WTC11 (cell line): ENCODE results near the gene NEU2. TPM values are rescaled to one million over a fixed set of nuclear protein-coding genes. Genes with fewer than 3 reads are reported as not detected.

ENCODE experiments used
- ATAC-seq: fragments of 200-7000 bp; cut with Tn5 transposase; 2 replicates; pipeline ENCODE4 v1.10.0; 2021; ENCODE audit warnings: mild to moderate bottlenecking, moderate library complexity
- CTCF ChIA-PET: fragments of 300-600 bp; sonication (Branson Sonifier 250); formaldehyde crosslinking; loops from one replicate; lab custom pipeline; 2021; ENCODE audit warnings: antibody characterized with exemption; lab: Charles Lee
- POLR2A ChIA-PET: fragments of 350-600 bp; sonication (Branson Sonifier 250); formaldehyde crosslinking; loops from one replicate; lab custom pipeline; 2021; ENCODE audit warnings: antibody characterized with exemption; lab: Charles Lee
- DNase-seq: peaks from one replicate; pipeline ENCODE4 v3.0.0; 2021; ENCODE audit warnings: low spot score
- H3K27ac Mint-ChIP-seq: 2 replicates; pipeline ENCODE4 v1.8.0; 2021; ENCODE audit warnings: mixed read lengths
- H3K27me3 Mint-ChIP-seq: 2 replicates; pipeline ENCODE4 v1.8.0; 2021; ENCODE audit warnings: low read depth, mild to moderate bottlenecking, moderate library complexity, mixed read lengths
- H3K36me3 Mint-ChIP-seq: 2 replicates; pipeline ENCODE4 v1.8.0; 2021; ENCODE audit warnings: mixed read lengths
- H3K4me1 Mint-ChIP-seq: 2 replicates; pipeline ENCODE4 v1.8.0; 2022; ENCODE audit warnings: mixed read lengths
- H3K4me3 Mint-ChIP-seq: 2 replicates; pipeline ENCODE4 v1.8.0; 2021; ENCODE audit warnings: mild to moderate bottlenecking, moderate library complexity, mixed read lengths
- H3K9me3 Mint-ChIP-seq: 2 replicates; pipeline ENCODE4 v1.8.0; 2021; ENCODE audit warnings: mixed read lengths
- CREB1 ChIP-seq: sonication (generic); formaldehyde crosslinking; IDR thresholded peaks from 2 replicates; pipeline ENCODE4 v1.8.0; 2023; ENCODE audit warnings: mild to moderate bottlenecking, missing genetic modification reagents
- E2F4 ChIP-seq: sonication (generic); formaldehyde crosslinking; IDR thresholded peaks from 2 replicates; pipeline ENCODE4 v1.8.1; 2022; ENCODE audit warnings: low read depth, mild to moderate bottlenecking, moderate library complexity, missing genetic modification reagents, borderline replicate concordance
- ERG ChIP-seq: fragments of 250-450 bp; sonication (Bioruptor Pico); IDR thresholded peaks from 2 replicates; pipeline ENCODE4 v1.8.0; 2021; ENCODE audit warnings: mild to moderate bottlenecking
- ESRRA ChIP-seq: sonication (generic); formaldehyde crosslinking; IDR thresholded peaks from 2 replicates; pipeline ENCODE4 v1.8.1; 2022; ENCODE audit warnings: mild to moderate bottlenecking, missing genetic modification reagents, borderline replicate concordance
- IRF1 ChIP-seq: sonication (generic); formaldehyde crosslinking; IDR thresholded peaks from 2 replicates; pipeline ENCODE4 v1.8.0; 2023; ENCODE audit warnings: missing genetic modification reagents
- KAT7 ChIP-seq: sonication (generic); formaldehyde crosslinking; IDR thresholded peaks from 2 replicates; pipeline ENCODE4 v1.8.1; 2023; ENCODE audit warnings: missing genetic modification reagents, mild to moderate bottlenecking, borderline replicate concordance
- MYBL2 ChIP-seq: sonication (generic); formaldehyde crosslinking; IDR thresholded peaks from 2 replicates; pipeline ENCODE4 v1.8.1; 2023; ENCODE audit warnings: mild to moderate bottlenecking, moderate library complexity, missing genetic modification reagents
- NR1H2 ChIP-seq: sonication (generic); formaldehyde crosslinking; IDR thresholded peaks from 2 replicates; pipeline ENCODE4 v1.9.0; 2021; ENCODE audit warnings: mild to moderate bottlenecking, moderate library complexity, missing genetic modification reagents
- PRDM15 ChIP-seq: sonication (generic); formaldehyde crosslinking; IDR thresholded peaks from 2 replicates; pipeline ENCODE4 v1.8.0; 2022; ENCODE audit warnings: missing genetic modification reagents
- RORB ChIP-seq: fragments of 250-450 bp; sonication (Bioruptor Pico); IDR thresholded peaks from 2 replicates; pipeline ENCODE4 v1.9.0; 2021; ENCODE audit warnings: mild to moderate bottlenecking
- STAT6 ChIP-seq: sonication (generic); formaldehyde crosslinking; conservative IDR thresholded peaks from 2 replicates; pipeline ENCODE4 v1.8.1; 2023; ENCODE audit warnings: mild to moderate bottlenecking, low read depth, missing genetic modification reagents, moderate library complexity
- USF2 ChIP-seq: sonication (generic); formaldehyde crosslinking; IDR thresholded peaks from 2 replicates; pipeline ENCODE4 v1.8.1; 2023; ENCODE audit warnings: mild to moderate bottlenecking, missing genetic modification reagents, moderate library complexity
- ZNF219 ChIP-seq: sonication (generic); formaldehyde crosslinking; IDR thresholded peaks from 2 replicates; pipeline ENCODE4 v1.8.0; 2023; ENCODE audit warnings: missing genetic modification reagents, mild to moderate bottlenecking, borderline replicate concordance
- ZNF317 ChIP-seq: sonication (generic); formaldehyde crosslinking; IDR thresholded peaks from 2 replicates; pipeline ENCODE4 v1.8.1; 2023; ENCODE audit warnings: low read depth, mild to moderate bottlenecking, moderate library complexity, missing genetic modification reagents, borderline replicate concordance
- ZNF532 ChIP-seq: fragments of 250-450 bp; sonication (Bioruptor Pico); IDR thresholded peaks from 2 replicates; pipeline ENCODE4 v1.9.0; 2021; ENCODE audit warnings: mild to moderate bottlenecking, borderline replicate concordance
- total RNA-seq: library from RNA; stranded (reverse); gene quantifications from 3 replicates; pipeline ENCODE4 v1.2.3, GENCODE V29; 2021

Gene NEU2
- total RNA-seq, 1 experiment from 2014 or later, result not detected

- TF ChIP-seq STAT6 (CRISPR knock-in tag) (no peak), ZNF317 (CRISPR knock-in tag) (no peak), RORB (no peak)
Measured at GRCh38 chr2:233006648-233007047, 25.8 kb upstream of the NEU2 start (continued).

- no peaks in the 10 kb centered on the region for H3K4me1 Mint-ChIP-seq
- no peak for DNase-seq
- H3K9me3 Mint-ChIP-seq, result no peaks in the 10 kb centered on the region
- ChIA-PET POLR2A (no interaction called here), CTCF (no interaction called here)
- H3K4me3 Mint-ChIP-seq, result no peak overlapping the region
- TF ChIP-seq CREB1 (CRISPR knock-in tag), result no peak
- no peak for TF ChIP-seq IRF1 (CRISPR knock-in tag)
- TF ChIP-seq E2F4 (CRISPR knock-in tag), result no peak
- no peak for TF ChIP-seq ESRRA (CRISPR knock-in tag)
- no peak for TF ChIP-seq MYBL2 (CRISPR knock-in tag)
- TF ChIP-seq ERG (CRISPR knock-in tag), result no peak
- no peak for TF ChIP-seq USF2 (CRISPR knock-in tag)
- no peaks in the 10 kb centered on the region; the same call in 1 of the 2 replicates for H3K27me3 Mint-ChIP-seq
- no peak overlapping the region for H3K27ac Mint-ChIP-seq
- ATAC-seq, result no peak
- H3K36me3 Mint-ChIP-seq, result no peaks in the 10 kb centered on the region
Measured at GRCh38 chr2:233007270-233007669, 25.2 kb upstream of the NEU2 start.

- H3K4me3 Mint-ChIP-seq, result no peak overlapping the region
- H3K27me3 Mint-ChIP-seq, result no peaks in the 10 kb centered on the region; the same call in 1 of the 2 replicates
- no peaks in the 10 kb centered on the region for H3K36me3 Mint-ChIP-seq
- DNase-seq (no peak), ATAC-seq (no peak)
- ChIA-PET CTCF (no interaction called here), POLR2A (no interaction called here)
- H3K4me1 Mint-ChIP-seq, result no peaks in the 10 kb centered on the region
- H3K9me3 Mint-ChIP-seq, result no peaks in the 10 kb centered on the region
- no peak overlapping the region for H3K27ac Mint-ChIP-seq
- TF ChIP-seq ZNF219 (CRISPR knock-in tag) (no peak), NR1H2 (CRISPR knock-in tag) (no peak), KAT7 (CRISPR knock-in tag) (no peak), ZNF532 (CRISPR knock-in tag) (no peak), PRDM15 (CRISPR knock-in tag) (no peak)
Measured at GRCh38 chr2:233007739-233008138, 24.7 kb upstream of the NEU2 start.
